Stimulated activated CD4-positive, alpha-beta T cell treated with anti-CD3 and anti-CD28 coated beads, Interleukin-15, amount 100 ng/mL, for 24 hours (primary cell): ENCODE results near the gene PPFIA1.

Experiments
- DNase-seq: peaks from one replicate; pipeline ENCODE4 v3.0.0-alpha.2; 2020

Gene PPFIA1

GRCh38 chr11:70270104-70270876 is at the start of gene PPFIA1:
TSS of gene PPFIA1 (plus strand) at chr11:70270690. CDS start at chr11:70272173, 1,483 bp downstream.
- peak; percentile 96 for DNase-seq

GRCh38 chr11:70220920-70221319 is 49.6 kb upstream of the PPFIA1 start:
- DNase-seq, result no peak

- no peak for DNase-seq
These were observed 44.8 kb upstream of the PPFIA1 start for GRCh38 chr11:70225681-70226177.

- DNase-seq, result no peak
These were observed 44.3 kb upstream of the PPFIA1 start for GRCh38 chr11:70226183-70226582.

GRCh38 chr11:70226967-70227366 is 43.5 kb upstream of the PPFIA1 start:
- no peak for DNase-seq

GRCh38 chr11:70229737-70230136 is 40.8 kb upstream of the PPFIA1 start:
- no peak for DNase-seq

- no peak for DNase-seq
These were observed 40.2 kb upstream of the PPFIA1 start for GRCh38 chr11:70230151-70230839.

GRCh38 chr11:70230840-70231710 is 39.4 kb upstream of the PPFIA1 start:
- DNase-seq, result no peak

- DNase-seq, result no peak
These were observed 37.5 kb upstream of the PPFIA1 start for GRCh38 chr11:70233034-70233433.

GRCh38 chr11:70233511-70233934 is 37.0 kb upstream of the PPFIA1 start:
- no peak for DNase-seq

- no peak for DNase-seq
These were observed 36.5 kb upstream of the PPFIA1 start for GRCh38 chr11:70233962-70234361.

GRCh38 chr11:70240337-70240736 is 30.2 kb upstream of the PPFIA1 start:
- DNase-seq, result no peak

GRCh38 chr11:70241709-70242108 is 28.8 kb upstream of the PPFIA1 start:
- no peak for DNase-seq

GRCh38 chr11:70242885-70243284 is 27.6 kb upstream of the PPFIA1 start:
- DNase-seq, result no peak

- no peak for DNase-seq
These were observed 26.4 kb upstream of the PPFIA1 start for GRCh38 chr11:70243912-70244652.

GRCh38 chr11:70244698-70245097 is 25.8 kb upstream of the PPFIA1 start:
- DNase-seq, result no peak

GRCh38 chr11:70246196-70246595 is 24.3 kb upstream of the PPFIA1 start:
- DNase-seq, result no peak

- no peak for DNase-seq
These were observed 23.3 kb upstream of the PPFIA1 start for GRCh38 chr11:70247042-70247709.

GRCh38 chr11:70247710-70248072 is 22.8 kb upstream of the PPFIA1 start:
- no peak for DNase-seq

GRCh38 chr11:70250876-70251658 is 19.4 kb upstream of the PPFIA1 start:
- DNase-seq, result no peak
